ENCODE measurements around the gene ATXN1.

Gene ATXN1

DNA sequence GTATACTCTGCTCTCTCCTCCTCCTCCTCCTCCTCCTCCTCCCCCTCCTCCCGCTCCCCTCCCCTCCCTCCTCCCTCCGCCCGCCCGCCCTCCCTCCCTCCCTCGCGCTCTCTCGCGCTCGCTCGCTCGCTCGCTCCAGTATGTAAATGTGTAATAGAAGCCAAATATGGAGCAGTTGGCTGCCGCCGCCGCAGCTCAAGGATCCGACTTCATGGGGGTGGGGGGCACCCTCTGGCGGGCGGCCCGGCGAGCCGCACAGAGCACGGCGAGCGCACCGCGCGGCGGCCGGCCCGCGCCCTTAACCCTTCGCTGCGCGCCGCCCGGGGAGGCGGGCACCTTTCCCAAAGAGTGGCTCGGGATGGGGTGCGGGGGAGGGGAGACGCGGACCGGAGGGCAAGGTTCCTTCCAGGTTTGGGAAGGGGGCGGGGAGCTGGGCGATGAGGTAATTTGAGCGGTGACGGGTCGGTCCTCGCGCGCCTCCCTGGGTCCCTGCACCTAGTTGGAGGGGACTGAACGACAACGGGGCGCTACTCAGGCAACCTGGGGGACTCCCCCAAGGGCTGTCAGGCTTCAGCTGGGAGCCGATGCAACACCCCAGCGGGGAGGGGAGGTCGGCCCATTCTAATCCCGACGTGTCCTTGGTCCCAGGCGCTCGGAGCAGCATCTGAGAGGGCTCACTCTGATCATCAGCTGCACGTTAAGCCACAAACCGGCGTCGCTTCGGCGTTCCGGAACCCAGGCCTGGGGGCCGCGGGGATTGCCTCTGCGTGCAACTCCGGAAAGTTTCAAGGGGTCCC lies 409 bp upstream of the ATXN1 start:
- DNase-seq = peak; percentile 88

GRCh38 chr6:16759646-16760515 lies 1.4 kb downstream of the ATXN1 start:
- DNase-seq = peak; percentile 83

DNA sequence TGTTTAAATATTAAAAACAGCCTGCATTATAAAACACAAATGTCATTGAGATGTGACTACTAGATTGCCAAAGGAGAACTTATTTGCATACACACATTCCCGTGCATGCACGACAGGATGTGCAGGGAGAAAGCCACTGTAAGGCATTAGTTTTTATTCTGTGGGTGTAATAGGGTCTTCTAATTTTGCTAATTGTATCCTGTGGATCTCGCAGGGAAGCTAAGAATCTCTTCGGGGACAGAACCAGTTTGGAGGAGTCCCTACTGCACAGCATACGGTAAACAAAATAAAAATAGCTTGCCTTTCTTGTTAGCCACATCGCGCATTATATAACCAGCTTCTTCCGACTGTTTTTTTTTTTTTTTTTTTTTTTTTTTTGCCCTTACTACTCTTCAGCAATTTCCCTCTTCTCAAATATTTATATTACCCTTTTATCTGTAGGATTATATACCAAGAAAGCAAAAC lies 2.0 kb downstream of the ATXN1 start:
- peak; percentile 50 for DNase-seq

GRCh38 chr6:16758163-16758975 lies 2.9 kb downstream of the ATXN1 start:
- DNase-seq = peak; percentile 44

DNA sequence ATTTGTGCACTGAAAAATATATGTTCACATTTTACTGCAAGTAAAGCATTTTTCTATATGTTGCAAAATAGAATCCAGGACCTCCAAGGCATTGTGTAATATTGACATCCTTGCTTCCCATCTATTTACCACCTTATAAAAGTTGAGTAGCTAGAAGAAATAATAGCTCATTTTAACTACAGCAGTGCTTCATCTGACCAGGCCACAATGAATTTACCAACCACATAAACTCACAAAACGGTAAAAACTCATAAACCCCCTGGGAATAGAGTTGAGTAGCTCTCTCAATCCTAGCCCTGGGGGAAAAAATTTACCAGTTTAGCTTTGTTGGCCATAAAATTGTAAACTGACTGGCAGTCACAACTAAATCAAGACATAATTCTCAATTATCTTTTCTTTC lies 3.9 kb downstream of the ATXN1 start:
- DNase-seq = no peak

DNA sequence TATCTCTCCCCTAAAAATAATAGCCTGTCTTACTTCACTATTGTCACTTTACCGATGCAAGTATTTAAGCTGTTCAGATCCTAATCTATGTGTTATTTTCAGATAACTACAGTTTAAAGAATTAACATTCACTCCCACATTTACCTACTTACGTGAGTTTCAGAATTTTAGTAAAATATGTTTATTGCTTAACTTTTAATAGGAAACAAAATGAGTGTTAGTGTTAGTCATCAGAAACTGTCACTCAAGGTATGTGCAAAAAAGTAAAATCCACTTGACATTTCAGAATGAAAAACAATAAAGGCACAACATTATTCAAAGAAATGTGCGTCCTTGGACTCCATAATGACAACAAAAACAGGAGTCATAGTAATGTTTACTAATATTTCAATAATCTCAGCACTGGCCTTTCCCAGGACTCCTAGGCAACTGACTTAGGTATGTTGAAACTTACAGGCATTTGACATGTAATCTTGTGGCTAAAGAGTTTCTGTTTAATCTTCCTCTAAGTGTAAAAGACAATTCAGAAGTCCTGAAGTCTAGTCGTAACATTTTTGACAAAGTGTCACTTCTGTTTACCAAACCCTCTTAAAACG lies 4.5 kb downstream of the ATXN1 start:
- DNase-seq = peak; percentile 63

DNA sequence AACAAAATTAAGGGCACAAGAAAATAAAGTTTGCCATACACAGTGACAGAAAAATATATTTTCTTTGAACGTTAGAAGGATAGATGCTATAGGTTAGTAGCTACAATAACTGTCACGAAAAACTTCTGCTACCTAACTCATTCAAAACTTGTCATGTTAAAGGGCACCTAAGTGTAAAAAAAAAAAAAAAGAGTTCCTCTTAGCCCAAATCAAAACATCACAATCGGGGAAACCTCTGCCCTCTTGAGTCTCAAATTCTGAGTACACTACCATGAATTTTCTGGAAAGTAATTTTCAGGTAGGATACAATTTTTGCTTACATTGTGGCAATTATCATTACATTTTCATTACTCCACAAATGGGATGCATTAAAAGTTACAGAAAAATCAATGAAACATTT lies 5.7 kb downstream of the ATXN1 start:
- DNase-seq = no peak

DNA sequence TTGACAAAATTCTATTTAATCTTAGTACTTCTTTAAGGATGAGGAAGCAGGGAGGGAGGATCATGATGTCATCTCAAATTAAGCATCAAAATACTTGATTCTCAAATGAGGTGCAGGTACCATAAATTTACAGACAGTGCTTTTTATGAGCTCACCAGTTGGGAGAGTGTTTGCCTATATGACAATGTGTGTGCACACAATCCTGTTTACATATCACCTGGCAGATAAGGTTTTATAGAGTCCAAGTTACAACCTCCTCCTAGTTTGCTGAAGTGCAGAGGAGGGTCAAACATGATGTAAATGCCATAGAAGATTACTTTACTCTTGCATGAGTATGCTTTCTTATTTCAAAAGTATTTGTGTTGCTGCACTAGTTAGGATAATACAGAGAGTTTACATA lies 6.4 kb downstream of the ATXN1 start:
- DNase-seq = no peak

DNA sequence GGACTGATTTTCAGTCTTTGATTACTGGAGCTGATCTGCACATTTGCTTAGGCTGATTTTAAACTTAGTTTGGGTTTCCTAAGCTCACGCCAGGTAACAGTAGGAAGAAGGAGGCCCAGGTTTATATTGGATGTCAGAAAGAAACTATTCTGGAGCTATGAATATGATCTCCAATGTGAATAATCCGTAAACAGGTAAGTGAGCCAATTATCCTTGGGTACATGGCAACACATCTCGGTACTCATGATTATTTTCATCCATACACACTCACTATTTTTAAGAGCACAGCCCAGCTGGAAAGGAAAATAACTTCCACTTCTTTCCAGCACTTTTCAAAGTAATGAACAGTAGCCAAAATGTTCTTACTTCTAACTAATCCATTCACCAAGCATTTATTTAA lies 7.0 kb downstream of the ATXN1 start:
- DNase-seq = no peak

DNA sequence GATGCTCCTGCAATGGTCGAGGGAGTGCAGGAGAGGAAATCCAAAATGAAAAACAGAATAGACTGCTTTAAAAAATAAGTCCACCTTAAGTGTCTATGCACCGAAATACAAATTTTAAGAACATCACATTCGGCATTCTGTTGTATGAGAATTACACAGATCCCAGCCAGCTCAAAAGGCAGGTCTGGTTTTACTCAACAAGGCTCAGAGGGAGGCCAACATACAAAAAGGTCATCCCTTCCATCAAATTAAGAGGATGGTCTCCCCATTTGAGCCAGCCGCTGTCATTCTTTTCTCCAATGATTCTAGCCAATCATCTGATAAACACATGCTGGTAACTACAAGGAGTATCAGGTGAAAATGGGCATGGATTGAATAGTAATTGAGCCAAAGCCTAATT lies 7.9 kb downstream of the ATXN1 start:
- no peak for DNase-seq

- DNase-seq = peak; percentile 94
Observed at GRCh38 chr6:16752206-16752866, 8.9 kb downstream of the ATXN1 start.

DNA sequence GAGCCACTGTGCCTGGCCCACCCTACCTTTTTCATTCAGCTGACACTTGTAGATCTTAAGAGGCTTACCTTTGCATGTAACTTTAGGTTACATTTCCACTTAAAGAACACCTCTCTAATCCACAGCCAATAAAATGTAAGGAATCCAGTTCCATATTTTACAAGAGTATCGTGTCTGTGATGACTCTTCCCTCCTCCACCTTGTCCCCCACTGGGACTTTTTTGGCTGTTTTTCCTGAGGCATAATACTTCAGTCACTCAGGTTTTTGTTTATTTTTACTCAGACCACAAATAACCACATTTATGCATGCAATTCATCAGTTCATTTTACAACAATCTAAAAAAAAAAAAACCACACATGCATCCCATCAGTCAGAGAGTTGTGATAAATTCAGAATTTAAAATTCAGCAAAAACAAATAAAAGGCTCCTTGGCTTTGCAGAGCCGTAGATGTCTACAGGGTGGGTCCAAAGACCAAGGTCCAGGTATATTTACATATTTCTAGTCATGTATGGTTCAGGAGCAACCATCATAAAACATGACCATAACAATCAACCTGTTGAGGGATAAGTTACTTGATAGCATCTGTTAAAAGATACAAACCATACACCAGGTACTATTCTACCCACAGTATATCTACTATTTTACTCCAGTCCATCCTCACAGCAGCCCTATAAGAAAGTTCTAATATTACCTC lies 9.9 kb downstream of the ATXN1 start:
- no peak for DNase-seq

- no peak for DNase-seq
Observed at GRCh38 chr6:16750566-16750965, 10.7 kb downstream of the ATXN1 start.

DNA sequence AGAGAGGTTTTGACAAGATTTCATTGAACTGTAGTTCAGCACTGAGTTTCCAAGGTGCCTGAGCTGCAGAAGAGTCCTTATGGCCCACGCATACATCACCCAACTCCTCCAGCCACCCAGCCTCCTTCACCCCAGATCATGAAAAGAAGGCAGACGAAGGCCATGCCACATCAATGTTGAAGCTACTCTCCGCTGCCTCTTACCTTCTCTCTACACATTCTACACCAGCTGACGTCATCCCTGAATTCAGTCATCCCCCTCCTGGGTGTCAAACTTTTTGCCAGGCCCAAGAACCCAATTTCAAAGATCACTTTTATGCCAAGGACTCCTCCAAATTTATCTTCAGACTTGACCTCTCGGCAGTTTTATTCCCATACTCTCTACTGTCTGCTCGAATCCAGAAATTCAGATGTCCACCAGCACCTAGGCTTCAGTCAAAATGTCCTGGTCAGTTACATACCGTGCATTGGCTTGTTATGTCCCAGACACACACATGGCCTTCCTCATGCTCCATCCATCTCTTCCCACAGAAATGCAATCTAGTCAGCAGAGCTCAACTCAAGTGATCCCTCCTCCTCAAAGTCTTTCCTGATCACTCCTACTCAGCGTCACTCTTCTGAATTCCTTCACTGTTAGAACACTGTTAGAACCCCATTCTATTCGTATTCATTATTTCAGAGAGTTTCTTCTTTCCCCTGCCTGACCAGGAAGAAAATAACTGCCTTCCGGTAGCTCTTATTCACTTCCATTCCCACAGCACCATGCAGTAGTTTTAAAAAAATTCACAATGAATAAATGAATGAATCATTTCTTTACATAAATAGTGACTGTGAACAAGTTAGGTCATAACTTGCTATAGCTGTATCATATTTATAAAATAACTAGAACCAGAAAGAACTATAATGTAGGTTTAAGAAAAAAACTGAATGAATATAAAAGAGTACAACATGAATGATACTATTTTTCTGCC lies 11.5 kb downstream of the ATXN1 start:
- no peak for DNase-seq

- no peak for DNase-seq
Observed at GRCh38 chr6:16748025-16748319, 13.3 kb downstream of the ATXN1 start.

GRCh38 chr6:16747232-16748024 lies 13.8 kb downstream of the ATXN1 start:
- peak; percentile 83 for DNase-seq

GRCh38 chr6:16746812-16747211 lies 14.4 kb downstream of the ATXN1 start:
- no peak for DNase-seq

- no peak for DNase-seq
Observed at GRCh38 chr6:16746401-16746800, 14.9 kb downstream of the ATXN1 start.

DNA sequence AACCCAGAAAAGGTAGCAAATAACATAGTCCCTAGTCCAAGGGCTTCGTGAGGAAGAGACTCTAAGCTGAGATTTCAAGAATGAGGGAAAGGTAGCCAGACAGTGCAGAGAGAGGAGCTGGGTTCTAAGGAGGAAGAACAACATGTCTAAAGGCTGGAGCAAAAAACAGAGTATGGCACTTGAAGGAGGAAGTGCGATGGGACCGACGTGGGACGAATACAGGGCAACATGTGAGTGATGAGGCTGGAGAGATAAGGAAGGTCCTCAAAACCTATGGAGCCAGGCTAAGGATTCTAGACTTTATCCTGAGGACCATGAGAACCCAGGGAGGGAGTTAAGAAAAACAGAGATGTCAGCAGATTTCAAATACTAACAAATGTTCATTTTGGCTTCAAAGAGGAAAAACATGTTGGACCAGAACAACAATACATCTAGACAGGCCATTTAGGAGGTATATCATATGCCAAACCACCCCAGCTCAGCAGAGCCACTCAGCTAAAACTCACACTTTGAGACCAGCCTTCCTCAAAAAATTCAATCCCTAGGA lies 17.5 kb downstream of the ATXN1 start:
- peak; percentile 56 for DNase-seq

Measured in suppressor macrophage treated with lipopolysaccharide for 4 hours (primary cell).